ENCODE results near the gene ITK. TPM values are rescaled to one million over a fixed set of nuclear protein-coding genes. Genes with fewer than 3 reads are reported as not detected.

Gene ITK
- not detected in 2 replicates for total RNA-seq

DNA sequence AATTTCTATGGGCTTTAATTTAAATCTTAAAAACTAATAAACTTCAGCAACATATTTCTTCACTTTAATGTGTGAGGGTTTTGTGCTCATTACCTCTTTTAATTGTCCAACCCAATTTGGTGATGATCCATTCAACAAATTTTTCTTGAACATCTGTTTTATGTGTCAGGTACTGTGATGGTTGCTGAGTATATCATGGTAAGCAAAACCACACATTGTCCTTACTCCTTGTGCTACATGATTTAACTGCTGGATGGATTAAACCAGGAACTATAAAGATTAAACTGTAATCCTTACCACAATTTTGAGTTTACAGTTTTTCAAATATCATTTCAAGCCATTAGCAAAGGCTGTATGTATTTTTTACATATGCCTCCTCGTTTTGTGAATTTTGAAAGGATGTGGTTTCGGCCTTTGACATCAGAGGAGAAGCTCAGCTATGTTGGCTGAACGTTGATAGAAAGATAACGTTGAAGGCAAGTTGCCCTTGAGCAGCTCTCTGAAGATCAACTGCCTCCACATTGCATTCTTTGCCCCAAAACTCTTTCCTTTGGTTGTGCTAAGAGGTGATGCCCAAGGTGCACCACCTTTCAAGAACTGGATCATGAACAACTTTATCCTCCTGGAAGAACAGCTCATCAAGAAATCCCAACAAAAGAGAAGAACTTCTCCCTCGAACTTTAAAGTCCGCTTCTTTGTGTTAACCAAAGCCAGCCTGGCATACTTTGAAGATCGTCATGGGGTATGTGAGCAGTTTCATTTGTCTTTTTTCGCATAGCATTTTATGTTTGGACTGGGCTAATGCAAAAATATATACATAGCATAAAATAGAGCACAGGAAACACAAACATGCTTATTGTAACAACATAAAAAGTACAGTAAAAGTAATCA is at the start of gene ITK:
ITK (plus strand) TSS at position 467 of the 891 bp plus-strand sequence; CDS start at position 605, 138 bp downstream.

DNA sequence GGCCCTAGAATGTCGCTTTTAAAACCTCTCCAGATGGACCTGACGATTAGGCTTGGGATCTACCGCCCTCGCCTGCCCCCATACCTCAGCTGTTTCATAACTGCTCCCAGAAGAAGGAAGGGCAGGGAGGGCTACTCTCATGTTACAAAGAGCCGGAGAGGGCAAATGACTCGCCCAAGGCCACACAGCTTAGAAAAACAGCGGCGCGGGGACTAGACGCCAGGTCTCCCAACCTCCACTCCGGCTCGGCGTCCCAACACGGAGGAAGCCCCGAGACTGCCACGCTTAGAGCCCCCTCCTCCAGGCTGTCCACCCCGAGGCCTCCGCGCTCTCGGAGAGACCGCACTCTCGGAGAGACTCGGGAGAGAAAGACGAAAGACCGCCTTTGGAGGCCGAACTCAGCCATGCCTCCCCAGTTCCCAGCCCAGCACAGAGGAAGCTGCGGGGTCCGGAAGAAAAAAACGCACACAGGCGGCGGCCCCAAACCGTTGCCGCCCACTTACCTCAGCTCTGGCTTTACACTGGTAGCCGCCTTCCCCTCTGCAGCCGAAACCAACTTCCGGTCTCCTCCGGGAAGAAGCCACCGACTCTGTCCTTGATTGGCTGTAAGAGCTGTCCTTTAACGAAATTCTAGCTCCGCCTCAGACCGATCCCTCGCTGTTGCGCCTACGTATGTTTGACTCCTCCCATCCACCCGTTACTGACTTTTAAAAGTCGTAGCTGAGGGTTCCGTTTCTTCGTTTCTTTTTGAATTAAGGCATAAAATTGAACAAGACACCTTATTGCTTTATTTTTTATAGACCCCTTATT is 38.1 kb upstream of the ITK start, which contains the start of gene MED7:
MED7 (minus strand) TSS at position 549 of the 810 bp plus-strand sequence. CDS start 3,434 bp downstream, outside the sequence.

DNA sequence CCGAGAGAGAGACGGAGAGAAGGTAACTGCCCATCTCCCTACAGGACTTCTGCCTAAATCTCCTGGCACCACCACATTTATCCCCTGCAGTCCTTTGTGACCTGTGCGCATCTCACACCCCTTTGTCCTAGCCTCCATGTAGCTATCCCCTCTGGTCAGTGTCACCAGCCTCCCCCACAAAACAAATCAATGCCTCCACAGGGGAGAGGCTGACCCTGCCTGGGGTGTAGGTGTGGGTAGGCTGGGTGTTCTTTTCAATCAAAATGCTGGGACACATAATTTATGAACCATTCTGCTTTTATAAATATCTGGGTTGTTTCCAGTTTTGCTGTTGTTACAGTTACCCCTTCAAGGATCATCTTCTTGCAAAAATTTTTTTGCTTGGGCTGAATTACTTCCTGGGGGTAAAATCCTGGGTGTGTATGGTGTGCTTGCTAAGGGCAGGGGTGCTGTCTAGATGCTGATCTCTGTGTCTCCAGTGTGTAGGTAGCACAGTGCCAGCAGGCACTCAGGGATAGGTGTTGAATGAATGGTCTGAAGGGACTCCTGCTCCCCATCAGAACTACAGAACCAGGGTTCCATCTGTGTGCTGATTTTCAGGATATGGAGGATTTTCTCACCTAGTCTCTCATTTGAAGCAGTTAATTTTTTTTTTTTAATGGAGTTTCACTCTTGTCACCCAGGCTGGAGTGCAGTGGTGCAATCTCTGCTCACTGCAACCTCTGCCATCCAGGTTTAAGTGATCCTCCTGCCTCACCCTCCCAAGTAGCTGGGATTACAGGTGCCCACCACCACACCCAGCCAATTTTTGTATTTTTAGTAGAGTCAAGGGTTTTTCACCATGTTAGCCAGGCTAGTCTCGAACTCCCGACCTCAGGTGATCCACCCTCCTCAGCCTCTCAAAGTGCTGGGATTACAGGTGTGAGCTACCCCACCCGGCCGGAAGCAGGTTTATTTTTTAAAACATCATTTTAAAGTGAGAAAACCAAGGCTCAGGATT is 14.1 kb upstream of the ITK start, which contains the start of gene GARIN3:
GARIN3 (minus strand) TSS at position 51 of the 1,000 bp plus-strand sequence. CDS start 96 bp downstream, outside the sequence.

DNA sequence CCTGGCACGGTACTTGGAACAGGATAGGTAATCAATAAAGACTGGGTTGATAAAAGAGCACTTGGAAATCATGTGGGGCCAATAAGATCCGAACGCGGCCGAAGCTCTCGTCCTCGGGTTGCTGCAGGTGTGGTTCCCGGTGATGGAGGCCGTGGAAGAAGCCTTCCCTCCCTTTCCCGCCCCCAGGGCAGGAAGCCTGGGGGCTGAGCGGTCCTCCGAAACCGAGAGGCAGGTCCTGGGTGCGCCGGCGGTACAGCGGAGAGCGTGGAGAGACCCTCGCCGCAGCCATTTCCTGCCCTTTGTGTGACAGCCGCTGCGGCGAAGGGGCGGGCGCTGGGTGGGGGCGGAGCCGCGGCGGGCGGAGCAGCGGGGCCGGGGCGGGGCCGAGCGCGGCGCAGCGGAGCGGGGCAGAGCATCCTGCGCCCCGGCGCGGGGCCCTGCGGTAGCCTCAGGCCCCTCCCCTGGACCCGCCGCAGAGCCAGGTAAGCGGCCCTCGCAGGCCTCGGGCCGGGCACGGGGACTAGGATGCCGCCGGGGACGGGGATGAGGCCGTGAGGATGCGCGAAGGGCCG is 85.2 kb downstream of the ITK start, which contains the start of gene CYFIP2:
CYFIP2 (plus strand) TSS at position 410 of the 572 bp plus-strand sequence. CDS start 19,239 bp downstream, outside the sequence.

Other genes starting within 250 kb of the ITK start
- gene TIMD4, start 217.6 kb upstream of the ITK start, total RNA-seq, result not detected in 2 replicates
- gene HAVCR1, start 121.7 kb upstream of the ITK start, total RNA-seq, result not detected in 2 replicates
- not detected in 2 replicates for gene HAVCR2, start 71.8 kb upstream of the ITK start, total RNA-seq
- 9.4 and 12.8 TPM in 2 replicates for gene MED7, start 38.0 kb upstream of the ITK start, total RNA-seq
- not detected in 2 replicates for gene GARIN3, start 14.6 kb upstream of the ITK start, total RNA-seq
- gene CYFIP2, start 85.3 kb downstream of the ITK start, total RNA-seq, result 0.86 and 5.6 TPM in 2 replicates